HCT116 (cell line): Measurements from ENCODE around the gene KIAA1671. TPM values are rescaled to one million over a fixed set of nuclear protein-coding genes. Genes with fewer than 3 reads are reported as not detected.

Experiments
- ATAC-seq: fragments of 200-7000 bp; cut with Tn5 transposase; 2 replicates; pipeline ENCODE4 v1.9.1; 2020; ENCODE audit warnings: mild to moderate bottlenecking, moderate library complexity
- BruUV-seq: library from RNA; stranded (reverse); fragments of 400-500 nt; replicated peaks from 2 replicates; lab custom pipeline; 2021; lab: Mats Ljungman, UMichigan
- CTCF ChIA-PET: fragments of 300-600 bp; sonication (Branson Sonifier 250); formaldehyde crosslinking; loops from one replicate; lab custom pipeline; 2021; ENCODE audit warnings: antibody characterized with exemption; lab: Charles Lee
- POLR2A ChIA-PET: fragments of 300-600, 350-600 bp; sonication (Branson Sonifier 250); formaldehyde crosslinking; loops from one replicate; lab custom pipeline; 2021; ENCODE audit warnings: antibody characterized with exemption; lab: Charles Lee
- RAD21 ChIA-PET, 2 experiments: fragments of 300-600 bp; sonication (Branson Sonifier 250); formaldehyde crosslinking; loops; one replicate each; lab custom pipeline; 2023; ENCODE audit warnings: low total read pairs in 2 of 2; ENCODE audit not compliant: uncharacterized antibody in 2 of 2, unreplicated experiment in 2 of 2, low non-redundant PET in 1 of 2; lab: Charles Lee
- DNase-seq: peaks from one replicate; pipeline ENCODE4 v3.0.0-alpha.2; 2010; ENCODE audit warnings: low read depth, low spot score
- H2AFZ ChIP-seq: fragments of 200-600 bp; shearing (Covaris generic), sonication (generic); 2 replicates; pipeline ENCODE4 v1.6.1; 2017; ENCODE audit warnings: low read depth, mixed run types, mixed read lengths, antibody characterized with exemption, low read length; ENCODE audit not compliant: poor library complexity, severe bottlenecking
- H3K27ac ChIP-seq: 2 replicates; pipeline ENCODE4 v1.5.1; 2012; ENCODE audit warnings: low read depth, low read length
- H3K27me3 ChIP-seq: fragments of 200-600 bp; sonication (generic); 2 replicates; pipeline ENCODE4 v1.6.1; 2016; ENCODE audit warnings: mixed run types, low read length, mixed read lengths; ENCODE audit not compliant: insufficient read depth
- H3K36me3 ChIP-seq, 2 experiments: fragments of 200-500 bp in 1 of 2; fragments of 200-600 bp in 1 of 2; sonication (Bioruptor generic) in 1 of 2; sonication (generic) in 1 of 2; 2 replicates each; pipeline versions ENCODE4 v1.5.1 to v1.6.1; 2014 to 2016; ENCODE audit warnings: low read length in 2 of 2, inconsistent platforms in 1 of 2, mixed read lengths in 1 of 2, mixed run types in 1 of 2; ENCODE audit not compliant: insufficient read depth in 2 of 2, control insufficient read depth in 1 of 2
- H3K4me1 ChIP-seq, 2 experiments: fragments of 200-600 bp in 1 of 2; sonication (generic) in 1 of 2; 2 replicates each; pipeline versions ENCODE4 v1.5.1 to v1.6.1; 2012 to 2017; ENCODE audit warnings: low read length in 2 of 2, inconsistent platforms in 1 of 2, mild to moderate bottlenecking in 1 of 2, mixed read lengths in 1 of 2, mixed run types in 1 of 2, moderate library complexity in 1 of 2; ENCODE audit not compliant: insufficient read depth in 2 of 2, control insufficient read depth in 1 of 2
- H3K4me2 ChIP-seq: fragments of 200-600 bp; sonication (generic); 2 replicates; pipeline ENCODE4 v1.6.1; 2017; ENCODE audit warnings: mixed run types, low read length, mixed read lengths
- H3K4me3 ChIP-seq, 2 experiments: fragments of 200-600 bp in 1 of 2; sonication (generic) in 1 of 2; replicated peaks in 1 of 2; 2 replicates each; pipeline ENCODE4 v1.5.1; 2011 to 2016; ENCODE audit warnings: low read length in 2 of 2, control low read depth in 1 of 2, low read depth in 1 of 2, mild to moderate bottlenecking in 1 of 2, mixed read lengths in 1 of 2, mixed run types in 1 of 2
- H3K79me2 ChIP-seq: fragments of 200-600 bp; sonication (generic); 2 replicates; pipeline ENCODE4 v1.6.1; 2017; ENCODE audit warnings: mild to moderate bottlenecking, mixed run types, low read length, moderate library complexity, mixed read lengths; ENCODE audit not compliant: insufficient read depth
- H3K9ac ChIP-seq: fragments of 200-600 bp; sonication (generic); 2 replicates; pipeline ENCODE4 v1.6.1; 2016; ENCODE audit warnings: low read length, mixed read lengths
- H3K9me2 ChIP-seq: fragments of 200-600 bp; sonication (generic), shearing (Covaris generic); 2 replicates; pipeline ENCODE4 v1.6.1; 2017; ENCODE audit warnings: mixed run types, mild to moderate bottlenecking, moderate library complexity; ENCODE audit not compliant: insufficient read depth
- H3K9me3 ChIP-seq, 2 experiments: fragments of 200-500 bp in 1 of 2; fragments of 200-600 bp in 1 of 2; sonication (Bioruptor generic) in 1 of 2; sonication (generic) in 1 of 2; 2 replicates each; pipeline ENCODE4 v1.6.1; 2014 to 2017; ENCODE audit warnings: low read length in 2 of 2, mixed read lengths in 2 of 2, inconsistent platforms in 1 of 2, low read depth in 1 of 2, mild to moderate bottlenecking in 1 of 2, mixed run types in 1 of 2, moderate library complexity in 1 of 2; ENCODE audit not compliant: control insufficient read depth in 1 of 2, insufficient read depth in 1 of 2
- H4K20me1 ChIP-seq: fragments of 200-600 bp; sonication (generic), shearing (Covaris generic); 2 replicates; pipeline ENCODE4 v1.6.1; 2017; ENCODE audit warnings: mixed run types, mild to moderate bottlenecking, moderate library complexity; ENCODE audit not compliant: insufficient read depth
- CBX3 ChIP-seq: IDR thresholded peaks from 2 replicates; pipeline ENCODE4 v1.6.1; 2012; ENCODE audit warnings: low read depth
- CEBPB ChIP-seq: IDR thresholded peaks from 2 replicates; pipeline ENCODE4 v1.6.1; 2012; ENCODE audit warnings: low read depth
- ELF1 ChIP-seq: IDR thresholded peaks from 2 replicates; pipeline ENCODE4 v1.6.1; 2012; ENCODE audit warnings: low read depth, borderline replicate concordance
- EZH2 ChIP-seq: fragments of 200-600 bp; sonication (generic); IDR thresholded peaks from 2 replicates; pipeline ENCODE4 v1.6.1; 2017; ENCODE audit warnings: antibody characterized with exemption, mixed run types
- FOSL1 ChIP-seq: IDR thresholded peaks from 2 replicates; pipeline ENCODE4 v1.6.1; 2012; ENCODE audit warnings: low read depth
- MAX ChIP-seq: IDR thresholded peaks from 2 replicates; pipeline ENCODE4 v1.6.1; 2012
- POLR2A ChIP-seq: IDR thresholded peaks from 2 replicates; pipeline ENCODE4 v1.7.0; 2011; ENCODE audit warnings: borderline replicate concordance; ENCODE audit not compliant: insufficient read depth, insufficient read length; ENCODE audit errors: extremely low read depth
- POLR2AphosphoS5 ChIP-seq: IDR thresholded peaks from 2 replicates; pipeline ENCODE4 v1.6.1; 2011; ENCODE audit warnings: mild to moderate bottlenecking, low read depth, low read length, moderate library complexity
- RAD21 ChIP-seq: IDR thresholded peaks from 2 replicates; pipeline ENCODE4 v1.6.1; 2012; ENCODE audit warnings: low read depth, mild to moderate bottlenecking
- REST ChIP-seq: IDR thresholded peaks from 2 replicates; pipeline ENCODE4 v1.6.1; 2012; ENCODE audit warnings: low read depth
- SIN3A ChIP-seq: IDR thresholded peaks from 2 replicates; pipeline ENCODE4 v1.6.1; 2012; ENCODE audit warnings: low read depth
- SP1 ChIP-seq: IDR thresholded peaks from 2 replicates; pipeline ENCODE4 v1.6.1; 2012; ENCODE audit warnings: low read depth
- SRF ChIP-seq: IDR thresholded peaks from 2 replicates; pipeline ENCODE4 v1.6.1; 2012; ENCODE audit warnings: low read depth
- TCF7L2 ChIP-seq: IDR thresholded peaks from 2 replicates; pipeline ENCODE4 v1.7.0; 2011; ENCODE audit warnings: borderline replicate concordance, inconsistent platforms; ENCODE audit not compliant: insufficient read depth, insufficient read length; ENCODE audit errors: extremely low read depth
- ZBTB33 ChIP-seq: IDR thresholded peaks from 2 replicates; pipeline ENCODE4 v1.6.1; 2011; ENCODE audit warnings: mild to moderate bottlenecking, low read length, moderate library complexity; ENCODE audit not compliant: insufficient replicate concordance; ENCODE audit errors: extremely low read depth
- ZNF274 ChIP-seq: fragments of 200-500 bp; sonication (Bioruptor generic); IDR thresholded peaks from 2 replicates; pipeline ENCODE4 v1.6.1; 2014; ENCODE audit warnings: mild to moderate bottlenecking, low read depth, low read length, inconsistent platforms
- intact Hi-C: fragments of 100-400 bp; cut with micrococcal nuclease; formaldehyde crosslinking; loops from 2 replicates; pipeline ENCODE4 v1.10.0; 2022
- total RNA-seq: library from RNA; stranded (reverse); gene quantifications from one replicate; pipeline ENCODE4 v1.2.1, GENCODE V29; 2021; ENCODE audit not compliant: unreplicated experiment

Gene KIAA1671
- total RNA-seq, 1 experiment from 2014 or later = 36.8 TPM

- H4K20me1 ChIP-seq = no peaks in the 10 kb centered on the region
Measured at GRCh38 chr22:25228822-25229221, 276.3 kb downstream of the KIAA1671 start.

More at GRCh38 chr22:25228822-25229221, 276.3 kb downstream of the KIAA1671 start:
- no peak overlapping the region for H3K9ac ChIP-seq
- DNase-seq = no peak
- RAD21 ChIA-PET = no interaction called here
- no TSS peak for BruUV-seq
- H3K4me1 ChIP-seq = no peaks in the 10 kb centered on the region
- no peaks in the 10 kb centered on the region for H3K79me2 ChIP-seq
- TF ChIP-seq ELF1 = no peak
- TF ChIP-seq ZNF274 = no peak
- TF ChIP-seq FOSL1 = no peak
- no peak for TF ChIP-seq EZH2
- no peak for TF ChIP-seq ZBTB33
- no peak for TF ChIP-seq SP1
- TF ChIP-seq CEBPB = no peak
- TF ChIP-seq POLR2A = no peak
- TF ChIP-seq POLR2AphosphoS5 = no peak
- no peak for TF ChIP-seq CBX3
- TF ChIP-seq MAX = no peak
- no peak for TF ChIP-seq SIN3A
- no peak for TF ChIP-seq TCF7L2
- TF ChIP-seq SRF = no peak
- TF ChIP-seq RAD21 = no peak
- TF ChIP-seq REST = no peak
- TF ChIP-seq, all 23 proteins: peak for 0
- Histone ChIP-seq H3K4me2 (no peak overlapping the region), H3K9me2 (no peaks in the 10 kb centered on the region), H3K4me3 (no peak overlapping the region), H3K36me3 (no peaks in the 10 kb centered on the region), H2AFZ (no peak overlapping the region), H3K27ac (no peak overlapping the region), H3K9me3 (no peaks in the 10 kb centered on the region), H3K27me3 (peaks cover 6% of the 10 kb centered on the region; the same call in 1 of the 2 replicates)
- ChIA-PET POLR2A (no interaction called here), CTCF (no interaction called here)
- intact Hi-C loops = no loop called here
- no peak for ATAC-seq
